ENCODE measurements around the gene ABCB7.

DNA sequence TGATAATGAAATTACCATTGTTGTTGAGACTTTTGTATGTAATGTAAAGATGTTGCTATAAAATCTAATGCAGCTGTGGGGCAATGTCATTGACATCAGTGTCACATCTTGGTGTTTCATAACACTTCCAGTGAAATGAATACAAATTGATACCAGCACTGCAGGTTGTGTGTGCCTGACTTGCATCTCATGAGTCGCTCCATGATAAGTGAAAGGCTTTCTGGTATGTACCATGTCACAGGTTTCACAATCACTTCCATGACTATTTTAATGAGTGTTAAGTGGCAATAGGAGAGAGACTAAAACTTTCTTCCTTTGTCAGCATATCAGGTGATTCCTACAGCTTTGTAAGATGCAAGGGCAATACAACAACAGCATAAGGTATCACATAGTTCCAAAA is 94.4 kb downstream of the ABCB7 start:
- TF ChIP-seq POLR2A (IDR thresholded peaks at IDR 0.05; ENCODE audit: low read depth, low read length) (no peak), POLR2AphosphoS5 (IDR thresholded peaks at IDR 0.05; ENCODE audit: low read depth, low read length) (no peak), TAF1 (IDR thresholded peaks at IDR 0.05; ENCODE audit: borderline replicate concordance, low read depth, low read length) (no peak)
